Panc1 (cell line): ENCODE measurements around the gene PLCH2. TPM values are rescaled to one million over a fixed set of nuclear protein-coding genes. Genes with fewer than 3 reads are reported as not detected.

Experiments used
- ATAC-seq: fragments of 200-7000 bp; cut with Tn5 transposase; 2 replicates; pipeline ENCODE4 v1.9.1; 2020; ENCODE audit warnings: mild to moderate bottlenecking, moderate library complexity
- BruUV-seq: library from RNA; stranded (reverse); fragments of 400-500 nt; replicated peaks from 2 replicates; lab custom pipeline; 2021; lab: Mats Ljungman, UMichigan
- CTCF ChIA-PET: fragments of 300-600 bp; sonication (Branson Sonifier 250); formaldehyde crosslinking; loops from one replicate; lab custom pipeline; 2022; ENCODE audit warnings: antibody characterized with exemption; lab: Charles Lee
- POLR2A ChIA-PET: fragments of 300-600 bp; sonication (Branson Sonifier 250); formaldehyde crosslinking; loops from one replicate; lab custom pipeline; 2022; ENCODE audit warnings: antibody characterized with exemption; lab: Charles Lee
- DNase-seq: peaks from one replicate; pipeline ENCODE4 v3.0.0-alpha.2; 2010; ENCODE audit warnings: low read depth, low spot score
- H3K27ac ChIP-seq: 2 replicates; pipeline ENCODE4 v1.5.1; 2011; ENCODE audit warnings: mild to moderate bottlenecking, low read length, inconsistent platforms
- H3K27me3 ChIP-seq: fragments of 200-500 bp; sonication (Bioruptor generic); 2 replicates; pipeline ENCODE4 v1.6.0; 2014; ENCODE audit warnings: low read length, inconsistent platforms; ENCODE audit not compliant: control insufficient read depth, insufficient read depth
- H3K36me3 ChIP-seq: fragments of 200-500 bp; sonication (Bioruptor generic); 2 replicates; pipeline ENCODE4 v1.5.1; 2014; ENCODE audit warnings: inconsistent platforms, mild to moderate bottlenecking, low read length, moderate library complexity; ENCODE audit not compliant: control insufficient read depth, insufficient read depth
- H3K4me1 ChIP-seq: 2 replicates; pipeline ENCODE4 v1.5.1; 2011; ENCODE audit warnings: inconsistent platforms, mild to moderate bottlenecking, low read length, moderate library complexity; ENCODE audit not compliant: control insufficient read depth, insufficient read depth
- H3K4me3 ChIP-seq, 2 experiments: 2 replicates each; pipeline ENCODE4 v1.5.1; 2011 to 2012; ENCODE audit warnings: low read depth in 2 of 2, low read length in 2 of 2, mild to moderate bottlenecking in 2 of 2, inconsistent platforms in 1 of 2, moderate library complexity in 1 of 2
- H3K9me3 ChIP-seq: fragments of 200-500 bp; sonication (Bioruptor generic); 2 replicates; pipeline ENCODE4 v1.5.1; 2014; ENCODE audit warnings: low read depth, mild to moderate bottlenecking, inconsistent platforms, low read length, moderate library complexity; ENCODE audit not compliant: control insufficient read depth, insufficient read depth
- CTCF ChIP-seq: fragments of 450-650 bp; IDR thresholded peaks from 2 replicates; pipeline ENCODE4 v1.5.1; 2017; ENCODE audit warnings: mild to moderate bottlenecking
- POLR2AphosphoS5 ChIP-seq: IDR thresholded peaks from 2 replicates; pipeline ENCODE4 v1.6.1; 2012; ENCODE audit warnings: mild to moderate bottlenecking, low read depth, low read length, moderate library complexity
- REST ChIP-seq, 2 experiments: IDR thresholded peaks; 2 replicates each; pipeline ENCODE4 v1.6.1; 2011 to 2012; ENCODE audit warnings: low read depth in 2 of 2, control low read depth in 1 of 2, low read length in 1 of 2, mild to moderate bottlenecking in 1 of 2, moderate library complexity in 1 of 2; ENCODE audit not compliant: insufficient read depth in 1 of 2
- SIN3A ChIP-seq: IDR thresholded peaks from 2 replicates; pipeline ENCODE4 v1.6.1; 2012; ENCODE audit warnings: low read depth, mild to moderate bottlenecking, low read length, moderate library complexity, borderline replicate concordance; ENCODE audit not compliant: insufficient read depth
- TCF7L2 ChIP-seq: IDR thresholded peaks from 2 replicates; pipeline ENCODE4 v1.6.1; 2011; ENCODE audit warnings: mild to moderate bottlenecking, low read depth, low read length, inconsistent platforms
- in situ Hi-C: cut with HindIII; loops from 2 replicates; pipeline ENCODE4 v1.10.0; 2016; ENCODE audit warnings: low sequenced_read_pairs, low pct_unique_long_range_greater_than_20kb
- intact Hi-C: fragments of 100-400 bp; cut with micrococcal nuclease; formaldehyde crosslinking; loops from one replicate; pipeline ENCODE4 v1.10.0; 2022; ENCODE audit not compliant: unreplicated experiment
- total RNA-seq: library from RNA; stranded (reverse); gene quantifications from one replicate; pipeline ENCODE4 v1.2.1, GENCODE V29; 2021; ENCODE audit not compliant: unreplicated experiment

PLCH2 gene
- total RNA-seq, 1 experiment from 2014 or later, result 41.2 TPM

- Histone ChIP-seq H3K27ac (no peak overlapping the region), H3K27me3 (no peaks in the 10 kb centered on the region), H3K9me3 (no peaks in the 10 kb centered on the region), H3K4me3 (no peak overlapping the region), H3K4me1 (peaks cover 3% of the 10 kb centered on the region; the same call in 1 of the 2 replicates), H3K36me3 (no peaks in the 10 kb centered on the region)
- no TSS peak for BruUV-seq
- CTCF ChIA-PET, result no interaction called here
- ATAC-seq (no peak), DNase-seq (no peak)
- POLR2A ChIA-PET, result interaction anchor here (0.6 kb wide), 1 partner anchor 127 kb away, joined by 11 read pairs; no protein-coding TSS in a partner anchor
- in situ Hi-C loops (no loop called here), intact Hi-C loops (no loop called here)
- no peak for TF ChIP-seq SIN3A
- TF ChIP-seq TCF7L2, result no peak
- no peak for TF ChIP-seq POLR2AphosphoS5
- no peak for TF ChIP-seq REST (IDR thresholded peaks at IDR 0.05; ENCODE audit: insufficient read depth in 1 of 2, low read depth in 2 of 2, low read length in 1 of 2)
- TF ChIP-seq CTCF, result no peak
Measured at GRCh38 chr1:2435746-2436355, 40.2 kb upstream of the PLCH2 start.

- POLR2A ChIA-PET, result no interaction called here
- no TSS peak for BruUV-seq
- H3K4me1 ChIP-seq, result peaks cover 5% of the 10 kb centered on the region
- no peak for ATAC-seq
- H3K4me3 ChIP-seq, result no peak overlapping the region
- no peaks in the 10 kb centered on the region for H3K27me3 ChIP-seq
- no peaks in the 10 kb centered on the region for H3K9me3 ChIP-seq
- TF ChIP-seq TCF7L2 (no peak), CTCF (no peak), SIN3A (no peak), REST (IDR thresholded peaks at IDR 0.05; ENCODE audit: insufficient read depth in 1 of 2, low read depth in 2 of 2, low read length in 1 of 2) (no peak), POLR2AphosphoS5 (no peak)
- no peak overlapping the region for H3K27ac ChIP-seq
- no peak for DNase-seq
- CTCF ChIA-PET, result no interaction called here
- no peaks in the 10 kb centered on the region for H3K36me3 ChIP-seq
- intact Hi-C loops (no loop called here), in situ Hi-C loops (no loop called here)
Measured at GRCh38 chr1:2436876-2437275, 39.2 kb upstream of the PLCH2 start.
